Aortic smooth muscle cell (primary cell): ENCODE results near the gene CYP2S1. TPM values are rescaled to one million over a fixed set of nuclear protein-coding genes. Genes with fewer than 3 reads are reported as not detected.

Source experiments
- total RNA-seq: library from RNA; depleted of rRNA; stranded (reverse); fragments of >200 nt; gene quantifications from 2 replicates; pipeline ENCODE4 v1.2.3, GENCODE V29; 2014

CYP2S1 gene
- total RNA-seq, result 0.62 and 0.79 TPM in 2 replicates

GRCh38 chr19:41192574-41193429, at the start of gene CYP2S1:
CYP2S1 (plus strand) TSS chr19:41193219; CDS start chr19:41193265, 46 bp downstream.

GRCh38 chr19:41218615-41219507, 25.8 kb downstream of the CYP2S1 start, which contains the start of gene AXL:
AXL (plus strand) TSS chr19:41219223; CDS start chr19:41219393, 170 bp downstream.

Other genes starting within 250 kb of the CYP2S1 start
- not detected in 2 replicates for gene CYP2B6, start 201.9 kb upstream of the CYP2S1 start, total RNA-seq
- gene CYP2A13, start 104.8 kb upstream of the CYP2S1 start, total RNA-seq, result not detected in 2 replicates
- not detected in 2 replicates for gene CYP2F1, start 78.8 kb upstream of the CYP2S1 start, total RNA-seq
- 165 and 211 TPM in 2 replicates for gene AXL, start 26.0 kb downstream of the CYP2S1 start, total RNA-seq
- 72.3 and 97.8 TPM in 2 replicates for gene HNRNPUL1, start 71.2 kb downstream of the CYP2S1 start, total RNA-seq
- 8.3 and 9.3 TPM in 2 replicates for gene CCDC97, start 117.0 kb downstream of the CYP2S1 start, total RNA-seq
- 16.9 and 37.2 TPM in 2 replicates for gene TGFB1, start 160.7 kb downstream of the CYP2S1 start, total RNA-seq
- 3.7 and 5.7 TPM in 2 replicates for gene B9D2, start 170.9 kb downstream of the CYP2S1 start, total RNA-seq
- 4.2 and 4.3 TPM in 2 replicates for gene TMEM91, start 183.3 kb downstream of the CYP2S1 start, total RNA-seq
- 7.2 and 11.0 TPM in 2 replicates for gene EXOSC5, start 204.1 kb downstream of the CYP2S1 start, total RNA-seq
- 23.1 and 26.3 TPM in 2 replicates for gene BCKDHA, start 204.6 kb downstream of the CYP2S1 start, total RNA-seq
- gene B3GNT8, start 234.2 kb downstream of the CYP2S1 start, total RNA-seq, result 0.26 and 2.0 TPM in 2 replicates
- gene DMAC2, start 246.7 kb downstream of the CYP2S1 start, total RNA-seq, result 20.0 and 23.9 TPM in 2 replicates
- not detected in 2 replicates for gene ERICH4, start 249.9 kb downstream of the CYP2S1 start, total RNA-seq